HS-27A (cell line): ENCODE measurements around the gene ESPN.

Source experiments
- DNase-seq: peaks from one replicate; pipeline ENCODE4 v3.0.0-alpha.2; 2012; ENCODE audit warnings: low read depth, missing footprints

ESPN gene

DNA sequence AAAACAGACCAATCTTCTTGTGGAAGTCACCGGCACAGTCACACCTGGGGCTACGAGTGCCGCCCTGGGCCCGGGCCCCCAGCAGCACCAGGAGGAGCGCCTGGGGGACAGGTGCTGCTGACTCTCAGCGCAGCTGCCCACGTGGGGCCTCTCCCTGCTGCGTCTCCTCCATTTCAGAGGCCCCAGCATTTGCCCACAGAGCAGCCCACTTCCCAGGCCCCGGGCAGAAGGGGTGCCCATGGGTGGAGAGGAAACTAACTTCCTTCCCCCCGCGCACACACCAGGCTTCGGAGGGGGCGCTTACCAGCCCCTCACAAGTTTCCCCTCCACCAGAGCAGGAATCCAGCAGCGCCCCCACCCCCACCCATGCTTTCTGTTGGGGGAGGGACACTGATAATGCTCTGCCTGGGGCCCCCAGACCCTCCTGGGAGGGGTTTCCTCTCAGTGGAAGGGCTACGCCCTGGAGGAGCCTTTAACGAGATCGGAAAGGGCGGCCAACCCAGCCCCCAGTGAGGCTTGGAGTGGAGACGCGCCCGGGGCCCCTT, 41.0 kb downstream of the ESPN start:
- no peak for DNase-seq

DNA sequence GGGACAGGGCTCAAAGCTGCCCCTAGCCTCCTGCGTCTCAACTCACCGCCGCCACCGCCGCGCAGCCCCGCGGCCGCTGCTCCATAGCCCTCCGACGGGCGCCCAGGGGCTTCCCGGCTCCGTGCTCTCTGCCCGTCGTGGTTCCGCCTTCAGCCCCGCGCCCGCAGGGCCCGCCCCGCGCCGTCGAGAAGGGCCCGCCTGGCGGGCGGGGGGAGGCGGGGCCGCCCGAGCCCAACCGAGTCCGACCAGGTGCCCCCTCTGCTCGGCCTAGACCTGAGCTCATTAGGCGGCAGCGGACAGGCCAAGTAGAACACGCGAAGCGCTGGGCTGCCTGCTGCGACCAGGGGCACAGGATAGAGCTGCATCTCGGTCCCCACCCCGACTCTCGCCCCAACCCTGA, 41.4 kb downstream of the ESPN start, which contains the start of gene TNFRSF25:
Gene TNFRSF25 (minus strand): TSS at position 151 of the 400 bp plus-strand sequence. CDS start 66 bp downstream, at position 85.
- no peak for DNase-seq

DNA sequence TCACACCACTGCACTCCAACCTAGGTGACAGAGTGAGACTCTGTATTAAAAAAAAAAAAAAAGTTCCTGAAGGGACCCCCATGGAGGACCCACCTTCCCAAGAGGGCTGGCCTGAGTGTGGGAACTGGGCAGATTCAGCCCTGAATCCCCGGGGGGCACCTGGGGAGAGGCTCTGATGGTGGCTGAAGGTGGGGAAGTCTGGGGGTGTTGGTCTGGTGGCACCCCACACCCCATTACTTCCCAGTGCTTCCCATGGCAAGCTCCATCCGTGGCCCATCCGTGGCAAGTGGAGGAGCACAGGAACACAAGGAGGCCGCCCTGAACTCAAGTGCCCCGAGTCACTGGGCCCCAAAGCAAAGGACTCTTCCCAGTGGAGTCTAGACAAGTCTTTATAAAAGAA, 42.2 kb downstream of the ESPN start:
- DNase-seq: no peak

DNA sequence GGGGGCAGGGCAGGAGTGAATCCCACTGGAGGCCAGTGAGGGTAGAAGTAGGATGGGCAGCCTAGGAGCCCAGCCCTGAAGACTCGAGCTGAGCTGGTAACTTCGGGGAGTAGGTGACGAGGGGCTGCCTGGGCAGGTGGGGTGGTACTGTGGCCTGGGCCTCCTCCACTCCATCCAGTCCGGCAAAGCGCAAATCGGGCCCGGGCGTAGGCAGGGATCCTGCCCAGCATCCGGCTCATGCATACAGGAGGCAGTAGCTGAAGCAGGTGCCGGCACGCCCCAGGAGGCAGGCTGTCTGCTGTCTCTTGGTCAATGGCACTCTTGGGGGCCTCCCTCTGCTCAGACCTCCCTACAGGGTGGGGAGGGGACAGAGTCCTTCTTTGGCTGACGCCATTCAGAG, 42.6 kb downstream of the ESPN start:
- DNase-seq: no peak

DNA sequence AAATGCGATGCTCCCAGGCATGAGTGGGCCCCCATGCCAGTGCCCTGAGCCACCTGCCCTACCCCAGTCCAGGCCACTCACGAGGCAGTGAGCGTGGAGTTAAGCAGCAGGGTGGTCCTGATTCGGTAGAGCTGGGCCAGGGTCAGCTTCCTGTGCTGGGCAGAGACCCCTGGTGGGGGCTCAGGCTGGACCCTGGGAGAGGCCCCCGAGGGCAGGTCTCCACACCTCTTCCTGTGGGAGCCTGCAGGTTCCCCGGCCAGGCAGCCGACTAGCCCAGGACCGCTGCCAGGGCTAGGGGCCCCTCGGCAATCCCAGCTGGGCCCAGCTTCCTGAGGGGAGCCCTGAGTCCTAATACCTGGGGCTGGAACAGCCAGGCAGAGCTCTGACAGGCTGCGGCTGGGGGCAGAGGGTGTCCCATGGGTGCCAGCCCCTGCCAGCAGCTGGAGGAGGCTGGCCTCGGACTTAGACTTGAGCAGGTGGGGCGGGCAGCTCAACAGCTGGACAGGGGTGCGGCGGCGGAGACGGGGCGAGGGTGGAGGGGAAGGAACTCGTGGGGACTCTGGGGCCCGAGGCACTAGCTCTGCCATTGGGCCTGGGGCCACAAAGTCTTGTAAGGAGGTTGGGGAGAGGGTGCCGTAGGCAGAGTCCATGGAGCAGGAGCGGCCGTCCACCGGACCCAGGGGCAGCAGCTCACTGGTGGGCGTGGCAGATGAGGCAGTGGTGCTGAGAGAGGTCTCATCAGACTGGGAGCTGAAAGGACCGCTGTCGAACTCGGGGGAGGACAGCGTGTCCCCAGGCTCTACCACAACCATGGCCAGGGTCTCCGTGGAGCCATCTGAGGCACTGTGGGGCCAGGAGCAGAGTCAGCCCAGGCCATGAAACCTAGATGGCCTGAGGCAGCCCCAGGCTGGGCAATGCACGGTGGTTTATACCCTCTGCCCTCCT, 43.4 kb downstream of the ESPN start:
- DNase-seq: no peak

DNA sequence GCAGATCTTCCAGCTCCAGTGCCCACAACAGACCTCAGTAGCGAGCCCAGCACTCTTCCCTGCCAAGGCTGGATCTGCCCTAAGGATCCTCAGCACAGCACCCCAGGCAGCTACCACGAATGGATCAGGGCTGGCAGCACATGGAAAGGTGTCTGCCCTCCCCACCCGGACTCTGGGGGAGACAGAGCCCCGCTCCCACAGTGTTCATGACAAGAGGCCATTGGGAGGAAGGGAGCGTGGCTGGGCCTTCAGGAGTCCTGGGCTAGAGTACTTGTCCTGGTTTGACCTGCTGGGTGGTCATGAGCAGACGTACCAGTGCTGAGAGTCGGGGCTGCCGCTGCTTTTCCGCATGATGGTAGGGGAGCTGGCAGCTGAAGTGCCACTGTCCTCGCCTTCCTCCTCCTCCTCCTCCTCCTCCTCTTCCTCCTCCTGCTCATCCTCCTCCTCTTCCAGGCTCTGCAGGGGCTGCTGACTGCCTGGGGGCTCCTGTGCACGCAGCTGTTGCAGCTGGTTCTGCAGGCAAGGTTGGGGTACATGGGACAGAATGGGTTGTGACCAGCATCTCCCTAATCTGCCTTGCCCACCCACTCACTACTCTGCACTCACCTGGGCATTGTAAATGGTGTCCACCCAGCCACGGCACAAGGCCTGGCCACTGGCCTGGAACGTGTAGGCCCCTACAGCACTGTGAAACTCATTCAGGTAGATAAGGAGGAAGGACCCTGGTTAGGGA, 44.3 kb downstream of the ESPN start:
- DNase-seq: no peak

DNA sequence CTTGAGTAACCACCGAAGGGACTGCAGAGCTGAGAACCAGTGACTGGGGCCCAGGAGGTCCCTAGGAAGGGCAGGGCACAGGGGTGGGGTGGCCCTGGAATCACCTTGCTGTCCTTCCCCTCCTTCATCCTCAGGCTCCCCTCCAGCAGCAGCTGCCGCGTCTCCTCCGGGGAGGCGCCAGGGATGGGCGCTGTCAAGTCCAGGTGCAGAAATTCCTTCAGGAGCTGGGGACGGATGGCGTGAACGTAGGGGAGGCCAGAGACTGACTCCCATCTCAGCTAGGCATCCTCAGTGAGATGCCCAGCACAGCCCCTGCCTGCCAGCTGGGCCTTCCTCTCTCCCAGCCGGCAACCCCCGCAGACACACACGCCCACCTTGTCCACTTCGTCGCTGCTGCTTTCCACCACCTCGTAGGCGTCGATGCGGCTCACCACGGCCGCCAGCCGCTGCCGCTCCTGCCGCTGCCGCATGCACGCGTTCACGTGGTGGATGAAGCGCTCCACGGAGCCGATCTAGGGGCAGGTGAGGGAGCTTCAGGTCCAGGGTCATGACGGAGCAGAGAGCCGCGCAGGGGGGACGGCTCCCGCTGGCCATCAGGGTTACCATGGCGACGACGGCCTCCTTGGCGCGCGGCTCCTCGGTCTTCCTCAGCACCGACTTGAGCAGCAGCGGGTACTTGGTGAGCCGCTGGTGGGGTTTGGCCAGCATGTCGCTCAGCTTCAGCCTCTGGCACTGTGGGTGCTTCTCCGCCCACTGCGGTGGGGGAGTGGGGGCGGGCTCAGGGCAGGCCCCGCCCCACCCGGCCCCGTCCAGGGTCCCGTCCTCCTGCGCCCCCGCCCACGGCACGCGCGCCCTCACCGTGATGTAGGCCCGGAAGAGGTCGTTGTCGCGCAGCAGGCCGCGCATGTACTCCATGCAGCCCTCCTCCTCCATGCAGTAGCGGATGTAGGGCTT, 45.8 kb downstream of the ESPN start:
- no peak for DNase-seq

DNA sequence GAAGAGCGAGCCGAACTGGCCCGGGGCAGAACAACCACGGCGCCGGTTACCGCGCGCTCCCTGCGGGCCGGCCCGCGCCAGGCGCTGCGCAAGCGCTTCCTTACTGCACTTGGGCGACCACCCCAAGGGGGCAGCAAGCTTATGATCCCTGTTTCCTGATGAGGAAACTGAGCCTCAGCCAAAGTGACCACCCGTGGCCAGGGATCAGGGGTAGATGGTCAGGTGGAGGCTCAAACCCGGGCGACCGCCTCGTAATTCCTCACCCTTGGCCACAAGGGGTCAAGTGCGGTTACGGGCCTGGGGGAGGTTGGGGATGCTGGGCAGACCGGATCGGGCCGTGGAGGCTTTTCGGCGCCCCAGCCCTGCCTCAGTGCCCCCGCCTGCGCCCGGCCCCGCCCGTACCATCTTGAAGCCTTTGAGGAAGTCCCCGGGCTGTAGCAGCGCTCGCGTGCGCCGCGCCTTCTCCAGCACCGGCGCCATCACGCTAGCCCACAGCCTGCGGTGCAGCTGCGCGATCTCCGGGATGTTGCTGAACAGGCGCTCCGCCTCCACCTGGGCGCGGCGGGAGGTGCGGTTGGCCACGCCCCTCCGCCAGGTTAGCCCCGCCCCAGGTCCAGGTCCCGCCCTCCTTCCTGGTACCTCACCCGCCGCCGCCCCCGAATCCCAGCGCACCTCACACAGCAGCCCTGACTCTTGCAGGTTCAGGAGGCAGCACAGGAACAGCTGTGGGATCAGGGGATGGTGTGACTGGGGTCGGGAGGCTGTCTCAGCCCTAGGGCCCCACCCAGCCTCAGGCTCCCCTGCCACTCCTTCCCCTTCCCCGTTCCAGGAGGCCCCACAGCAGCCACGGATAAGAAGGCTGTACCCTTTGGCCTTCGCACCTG, 46.8 kb downstream of the ESPN start:
- DNase-seq: no peak

DNA sequence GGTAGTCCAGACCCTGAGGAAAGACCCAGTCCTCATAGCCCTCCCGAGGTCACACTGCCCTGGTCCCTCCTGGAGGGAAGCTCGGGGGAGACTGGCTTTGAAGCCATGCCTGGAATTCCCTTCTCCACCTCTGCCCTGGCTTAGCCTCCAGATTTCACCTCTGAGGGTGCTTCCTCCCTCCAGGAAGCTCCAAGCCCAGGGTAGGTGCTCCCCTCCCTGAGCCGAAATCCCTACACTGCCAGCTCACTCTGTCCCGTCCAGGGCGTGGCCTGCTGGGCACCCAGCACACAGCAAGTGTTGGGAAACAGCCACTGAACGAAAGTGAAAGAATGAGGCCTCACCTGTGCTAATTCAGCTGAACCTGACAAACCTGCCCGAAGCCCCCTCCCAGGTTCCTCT, 47.4 kb downstream of the ESPN start:
- no peak for DNase-seq

DNA sequence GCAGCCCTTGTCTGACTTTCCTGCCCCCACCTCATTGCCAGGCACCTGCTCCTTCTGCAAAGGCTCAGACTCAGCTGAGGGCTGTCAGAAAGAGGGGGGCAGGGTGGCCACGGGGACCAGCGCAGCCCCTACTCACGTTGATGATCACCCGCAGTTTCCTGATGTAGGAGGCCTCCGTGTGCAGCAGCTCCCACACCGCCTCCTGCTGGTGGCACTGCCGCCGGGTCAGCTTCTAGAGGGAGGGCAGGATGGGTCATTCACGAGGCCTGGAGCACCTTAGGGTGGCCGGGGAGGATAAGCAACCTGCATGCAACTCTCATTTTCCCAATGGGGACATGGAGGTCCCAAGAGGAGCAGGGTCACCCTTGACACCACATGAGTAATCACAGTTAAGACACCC, 47.8 kb downstream of the ESPN start:
- no peak for DNase-seq

DNA sequence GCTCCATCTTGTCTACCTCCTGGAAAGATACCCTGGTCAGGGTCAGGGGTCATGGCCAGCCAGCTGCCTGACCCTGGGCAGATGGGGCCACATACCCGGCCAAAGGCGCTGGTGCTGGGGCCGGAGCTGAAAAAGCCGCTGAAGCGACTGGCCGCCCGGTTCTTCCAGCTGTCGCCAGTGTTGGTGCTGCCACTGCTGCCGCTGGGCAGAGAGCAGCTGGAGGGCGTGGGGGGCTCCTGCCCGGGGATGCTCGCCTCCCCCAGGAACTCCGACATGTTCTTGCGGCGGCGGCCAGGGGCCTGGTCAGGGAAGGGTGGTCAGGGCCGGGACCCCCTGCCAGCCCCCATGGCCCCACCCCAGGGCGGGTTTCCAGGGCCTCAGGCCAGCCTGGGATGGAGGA, 48.6 kb downstream of the ESPN start:
- DNase-seq: no peak

DNA sequence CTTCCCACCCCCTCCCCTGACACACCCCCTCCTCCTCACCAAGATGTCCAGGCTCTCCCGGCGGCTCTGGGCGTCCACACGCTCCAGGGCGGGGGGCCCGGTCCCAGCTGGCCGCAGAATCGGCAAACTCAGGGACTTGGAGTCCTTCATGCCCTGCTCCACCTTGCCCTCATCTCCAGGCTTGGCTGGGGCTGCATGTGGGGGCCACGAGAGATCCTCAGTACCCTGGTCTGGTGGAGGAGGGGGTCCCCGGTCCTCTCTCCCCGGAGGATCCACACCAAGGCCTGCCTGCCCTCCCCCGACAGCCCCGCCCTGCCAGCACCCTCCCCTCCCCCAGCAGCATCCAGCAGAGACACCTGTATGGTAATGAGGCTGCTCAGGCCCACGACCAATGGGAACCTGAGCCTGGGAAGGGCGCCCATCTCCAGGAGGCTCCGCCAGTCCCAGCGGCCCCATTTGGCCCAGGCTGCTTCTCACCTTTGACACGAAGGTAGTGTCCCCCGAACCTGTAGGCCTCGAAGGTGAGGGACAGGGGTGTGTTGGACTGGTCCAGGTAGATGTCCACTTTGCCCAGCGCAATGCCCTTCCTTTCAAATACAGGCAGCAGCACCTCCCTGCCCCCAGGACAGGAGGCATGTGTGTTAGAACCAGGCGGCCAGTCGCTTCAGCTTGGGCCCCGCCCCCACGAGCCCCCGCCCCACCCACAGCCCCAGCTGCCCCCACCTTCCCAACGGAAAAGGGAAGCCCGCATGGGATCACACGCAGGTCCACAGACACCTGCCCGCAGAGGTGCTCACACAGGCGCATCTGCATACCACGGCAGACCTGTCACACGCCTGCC, 49.6 kb downstream of the ESPN start:
- no peak for DNase-seq

DNA sequence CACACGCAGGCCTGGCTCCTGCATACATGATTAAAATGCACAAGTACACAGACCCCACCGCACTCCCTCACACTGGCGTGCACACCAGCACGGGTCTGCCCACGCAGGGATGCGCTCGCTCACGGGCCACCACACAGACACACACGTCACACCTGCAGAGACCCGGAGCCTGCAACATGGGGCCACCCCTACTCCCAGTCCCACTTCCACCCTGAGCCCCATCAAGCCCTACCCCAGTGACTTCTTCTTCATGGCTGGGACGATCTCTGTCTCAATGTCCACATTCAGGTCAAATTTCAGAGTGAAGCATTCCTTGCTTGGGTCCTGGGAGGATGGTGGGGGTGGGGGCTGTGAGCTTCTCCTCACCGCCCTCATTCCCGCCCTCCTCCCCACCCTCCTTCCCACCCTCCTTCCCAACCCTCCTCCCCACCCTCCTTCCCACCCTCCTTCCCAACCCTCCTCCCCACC, 50.3 kb downstream of the ESPN start:
- no peak for DNase-seq

DNA sequence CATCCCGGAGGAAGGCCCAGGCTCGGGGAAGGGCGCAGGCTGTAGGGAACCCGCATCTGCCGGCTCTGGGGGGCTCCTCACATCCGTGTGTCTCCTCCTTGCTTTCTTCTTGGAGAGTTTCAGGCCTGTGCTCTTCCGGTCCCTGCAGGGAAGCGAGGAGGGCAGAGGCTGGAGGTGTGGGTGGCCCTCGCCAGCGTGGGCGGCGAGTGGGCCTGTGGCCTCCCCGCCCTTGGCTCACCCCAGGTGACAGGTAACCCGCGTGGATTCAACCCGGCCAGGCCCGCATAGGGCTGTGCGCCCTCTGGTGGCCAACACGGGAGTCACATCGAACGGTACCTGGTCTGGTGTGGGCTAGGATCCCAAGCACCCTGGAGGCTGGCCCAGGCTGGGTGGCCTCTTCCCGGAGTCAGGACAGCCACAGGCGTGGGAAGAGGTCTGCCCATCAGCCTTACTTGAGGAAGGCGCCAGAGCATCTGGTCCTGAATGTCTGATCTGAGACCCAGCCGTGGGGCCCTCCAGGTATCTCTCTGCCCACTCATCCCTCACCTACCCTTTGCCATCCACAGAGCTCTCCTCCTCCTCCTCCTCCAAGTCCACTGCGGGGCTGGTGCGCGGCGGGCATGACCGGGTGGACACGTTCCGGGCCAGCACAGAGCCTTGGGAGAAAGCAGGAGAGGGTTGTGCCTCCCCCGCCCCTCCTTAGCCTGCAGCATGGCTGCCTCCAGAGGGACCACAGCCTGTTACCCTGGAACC, 51.0 kb downstream of the ESPN start:
- DNase-seq: no peak

DNA sequence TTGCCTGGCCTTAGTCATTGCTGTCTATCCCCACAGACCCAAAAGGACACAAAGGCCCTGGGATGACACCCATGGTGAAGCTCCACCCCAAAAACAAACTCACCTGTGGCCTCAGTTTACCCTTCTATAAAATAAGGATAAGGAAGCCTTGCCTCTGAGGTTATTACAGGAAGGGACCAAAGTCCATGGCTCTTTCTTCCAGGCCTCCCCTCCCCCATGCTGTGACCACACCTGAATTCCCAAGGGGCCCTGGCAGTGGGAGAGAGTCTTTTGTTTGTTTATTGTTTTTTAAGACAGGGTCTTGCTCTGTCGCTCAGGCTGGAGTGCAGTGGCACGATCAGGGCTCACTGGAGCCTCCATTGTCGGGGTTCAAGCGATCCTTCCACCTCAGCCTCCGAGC, 51.9 kb downstream of the ESPN start:
- DNase-seq: no peak

DNA sequence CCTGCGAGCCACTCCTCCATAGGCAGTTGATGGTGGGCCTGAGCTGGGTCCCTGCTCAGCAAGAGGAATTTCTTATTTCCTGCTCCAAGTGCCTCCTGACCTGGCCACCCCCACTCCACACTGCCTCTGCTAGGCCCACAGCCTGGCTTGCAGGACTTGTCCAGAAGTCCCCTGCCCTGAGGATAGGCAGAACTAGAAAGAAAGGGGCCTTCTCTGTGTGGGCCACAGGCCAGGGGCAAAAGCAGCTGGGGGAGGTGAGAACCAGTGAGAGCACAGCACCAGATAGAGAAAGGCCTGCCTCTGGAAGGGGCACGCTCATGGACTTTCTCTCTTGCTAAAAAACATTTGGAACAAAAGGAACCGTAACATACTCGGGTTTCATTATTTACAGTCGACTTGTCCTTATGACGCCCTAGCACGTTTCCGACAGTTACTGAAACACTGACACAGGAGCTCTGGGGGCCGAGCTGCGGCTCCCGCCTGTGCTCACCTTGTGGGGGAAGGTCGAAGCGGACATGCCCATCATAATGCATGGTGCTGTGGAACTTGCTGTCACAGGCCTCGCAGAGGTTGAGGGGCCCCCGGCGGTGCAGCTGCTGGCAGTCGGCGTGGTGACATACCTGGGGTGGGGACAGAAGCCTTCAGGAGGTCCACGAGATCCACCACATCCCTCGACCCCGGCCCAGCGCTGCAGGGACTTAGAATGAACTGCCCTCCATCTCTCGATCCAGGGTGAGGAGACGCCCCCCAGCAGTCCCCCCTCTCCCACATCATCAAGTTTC, 52.7 kb downstream of the ESPN start:
- DNase-seq: no peak

DNA sequence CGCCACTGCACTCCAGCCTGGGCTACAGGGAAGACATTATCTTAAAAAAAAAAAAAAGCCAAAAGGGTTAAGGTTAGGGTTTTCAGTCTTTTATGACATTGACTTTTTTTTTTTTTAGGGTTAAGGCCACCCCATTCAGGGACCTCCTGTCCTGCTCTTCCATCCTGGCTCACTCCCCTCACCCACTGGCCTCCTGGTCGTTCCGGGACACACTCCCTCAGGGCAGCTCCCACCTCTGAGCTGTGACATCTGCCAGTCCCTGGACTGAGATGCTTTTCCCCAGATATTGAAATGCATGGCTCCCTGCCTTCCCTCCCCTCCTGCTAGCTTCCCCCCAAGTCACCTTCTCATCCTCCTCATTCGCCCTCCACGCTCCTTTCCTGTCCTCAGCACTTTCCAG, 57.2 kb downstream of the ESPN start:
- no peak for DNase-seq
